Keratinocyte (primary cell): ENCODE data around the gene OPHN1. TPM values are rescaled to one million over a fixed set of nuclear protein-coding genes. Genes with fewer than 3 reads are reported as not detected.

Experiments
- DNase-seq: peaks from one replicate; pipeline ENCODE4 v3.0.0-alpha.2; 2011; ENCODE audit warnings: low read depth, missing footprints, low spot score
- FAIRE-seq: peaks from 2 replicates; lab custom pipeline; 2011; peaks lifted over from hg19 to GRCh38; lab: Jason Lieb, UNC
- H2AFZ ChIP-seq: 2 replicates; pipeline ENCODE4 v1.6.0; 2012; ENCODE audit warnings: low read length, control low read depth, inconsistent platforms; ENCODE audit not compliant: control insufficient read depth
- H3K27ac ChIP-seq: 2 replicates; pipeline ENCODE4 v1.5.1; 2011; ENCODE audit warnings: low read length; ENCODE audit not compliant: control insufficient read depth, insufficient read depth
- H3K27me3 ChIP-seq: 3 replicates; pipeline ENCODE4 v1.6.0; 2011; ENCODE audit warnings: low read length; ENCODE audit not compliant: control insufficient read depth, insufficient read depth; ENCODE audit errors: extremely low read depth
- H3K36me3 ChIP-seq, 2 experiments: 2 replicates in 1 of 2; 3 replicates in 1 of 2; pipeline ENCODE4 v1.5.1; 2011; ENCODE audit warnings: low read length in 2 of 2, mild to moderate bottlenecking in 1 of 2; ENCODE audit not compliant: control insufficient read depth in 2 of 2, insufficient read depth in 2 of 2; ENCODE audit errors: extremely low read depth in 1 of 2
- H3K4me1 ChIP-seq: 3 replicates; pipeline ENCODE4 v1.5.1; 2011; ENCODE audit warnings: low read length; ENCODE audit not compliant: control insufficient read depth, insufficient read depth; ENCODE audit errors: extremely low read depth
- H3K4me2 ChIP-seq: 3 replicates; pipeline ENCODE4 v1.6.0; 2011; ENCODE audit warnings: low read depth, low read length; ENCODE audit not compliant: control insufficient read depth, insufficient read depth; ENCODE audit errors: extremely low read depth
- H3K4me3 ChIP-seq, 3 experiments: fragments of 200-600 bp in 1 of 3; sonication (generic) in 1 of 3; 2 replicates in 2 of 3; 3 replicates in 1 of 3; pipeline ENCODE4 v1.5.1; 2011 to 2016; ENCODE audit warnings: low read length in 3 of 3, mild to moderate bottlenecking in 3 of 3, control low read depth in 2 of 3, inconsistent platforms in 1 of 3, low read depth in 1 of 3, mixed read lengths in 1 of 3, mixed run types in 1 of 3, moderate library complexity in 1 of 3; ENCODE audit not compliant: control insufficient read depth in 2 of 3, insufficient read depth in 2 of 3; ENCODE audit errors: extremely low read depth in 1 of 3
- H3K79me2 ChIP-seq: 2 replicates; pipeline ENCODE4 v1.6.0; 2012; ENCODE audit warnings: low read length; ENCODE audit not compliant: control insufficient read depth, insufficient read depth
- H3K9ac ChIP-seq: 3 replicates; pipeline ENCODE4 v1.6.0; 2011; ENCODE audit warnings: low read length; ENCODE audit not compliant: control insufficient read depth, insufficient read depth; ENCODE audit errors: extremely low read depth
- H3K9me1 ChIP-seq: 3 replicates; pipeline ENCODE4 v1.6.0; 2011; ENCODE audit warnings: low read length; ENCODE audit not compliant: control insufficient read depth, insufficient read depth; ENCODE audit errors: extremely low read depth
- H3K9me3 ChIP-seq: 2 replicates; pipeline ENCODE4 v1.5.1; 2012; ENCODE audit warnings: low read depth, low read length; ENCODE audit not compliant: control insufficient read depth
- H4K20me1 ChIP-seq: 3 replicates; pipeline ENCODE4 v1.6.0; 2011; ENCODE audit warnings: low read length; ENCODE audit not compliant: control insufficient read depth, insufficient read depth; ENCODE audit errors: extremely low read depth
- CTCF ChIP-seq, 3 experiments: IDR thresholded peaks in 1 of 3; conservative IDR thresholded peaks in 1 of 3; optimal IDR thresholded peaks in 1 of 3; 2 replicates in 2 of 3; 3 replicates in 1 of 3; pipeline versions ENCODE3 to v1.5.1; 2011; ENCODE audit warnings: low read length in 3 of 3, mild to moderate bottlenecking in 3 of 3, moderate library complexity in 2 of 3, control low read depth in 1 of 3, inconsistent platforms in 1 of 3; ENCODE audit not compliant: insufficient read depth in 2 of 3; ENCODE audit errors: extremely low read depth in 1 of 3
- EZH2 ChIP-seq: IDR thresholded peaks from one replicate; pipeline ENCODE4 v1.6.1; 2012; ENCODE audit warnings: inconsistent platforms, mild to moderate bottlenecking, low read length, moderate library complexity
- dilution Hi-C: fragments of 300-500 bp; cut with MboI; formaldehyde crosslinking; loops from one replicate; pipeline ENCODE4 v1.7.0; 2020; ENCODE audit warnings: low sequenced_read_pairs; ENCODE audit not compliant: extremely low pct_ligation_motif_present
- polyA plus RNA-seq, 5 experiments: library from polyadenylated mRNA; depleted of rRNA in 3 of 5; stranded (reverse) in 3 of 5; stranded (forward) in 1 of 5; unstranded in 1 of 5; fragments of >200 nt; gene quantifications; 1 replicate in 1 of 5; 2 replicates in 3 of 5; 3 replicates in 1 of 5; pipeline versions ENCODE4 v1.2.1 to v1.2.3, GENCODE V29; 2011 to 2012; ENCODE audit warnings: missing spikeins in 2 of 5, low read depth in 1 of 5, low replicate concordance in 1 of 5

The OPHN1 gene
- polyA plus RNA-seq, 1 donor (not counting 4 experiments of a cell fraction or from before 2014, with no cell fraction given): 3.1 TPM

- dilution Hi-C loops: no loop called here
- no peak for FAIRE-seq
- no peak overlapping the region for H3K27ac ChIP-seq
Observed at GRCh38 chrX:68186552-68187262, 246.6 kb downstream of the OPHN1 start.

GRCh38 chrX:68185161-68185560 is 248.1 kb downstream of the OPHN1 start:
- FAIRE-seq: no peak
- Histone ChIP-seq H3K9me1 (no peaks in the 10 kb centered on the region), H3K4me2 (no peak overlapping the region), H3K27ac (no peak overlapping the region), H3K4me1 (peaks cover 9% of the 10 kb centered on the region), H3K27me3 (no peaks in the 10 kb centered on the region), H3K9ac (no peak overlapping the region), H3K36me3 (no peaks in the 10 kb centered on the region), H2AFZ (no peak overlapping the region), H3K79me2 (no peaks in the 10 kb centered on the region), H3K4me3 (no peak overlapping the region), H4K20me1 (no peaks in the 10 kb centered on the region), H3K9me3 (no peaks in the 10 kb centered on the region)
- dilution Hi-C loops: no loop called here
- DNase-seq: no peak
- TF ChIP-seq CTCF (optimal IDR thresholded peaks at IDR 0.05 in 1 of 3, IDR thresholded peaks at IDR 0.05 in 1 of 3, conservative IDR thresholded peaks at IDR 0.05 in 1 of 3; ENCODE audit: extremely low read depth in 1 of 3, insufficient read depth in 2 of 3, low read length in 3 of 3) (no peak), EZH2 (no peak)

More at GRCh38 chrX:68186552-68187262, 246.6 kb downstream of the OPHN1 start:
- no peak for DNase-seq
- Histone ChIP-seq H3K36me3 (no peaks in the 10 kb centered on the region), H3K4me1 (peaks cover 9% of the 10 kb centered on the region), H3K4me2 (no peak overlapping the region), H4K20me1 (no peaks in the 10 kb centered on the region), H2AFZ (no peak overlapping the region), H3K79me2 (no peaks in the 10 kb centered on the region), H3K9ac (no peak overlapping the region), H3K9me1 (no peaks in the 10 kb centered on the region), H3K4me3 (no peak overlapping the region), H3K9me3 (no peaks in the 10 kb centered on the region), H3K27me3 (no peaks in the 10 kb centered on the region)
- no peak for TF ChIP-seq CTCF (optimal IDR thresholded peaks at IDR 0.05 in 1 of 3, IDR thresholded peaks at IDR 0.05 in 1 of 3, conservative IDR thresholded peaks at IDR 0.05 in 1 of 3; ENCODE audit: extremely low read depth in 1 of 3, insufficient read depth in 2 of 3, low read length in 3 of 3)
- no peak for TF ChIP-seq EZH2
